Measurements from ENCODE around the gene KIFC3. TPM values are rescaled to one million over a fixed set of nuclear protein-coding genes. Genes with fewer than 3 reads are reported as not detected.

The KIFC3 gene
- total and polyA plus RNA-seq, 2 of the 13 experiments (the other 11 are each of a cell fraction or from before 2014, with no cell fraction given): 42.1 to 45.3 TPM

GRCh38 chr16:57781741-57782606 lies 20.3 kb downstream of the KIFC3 start (continued):
- peak; percentile 75 for TF ChIP-seq NR2F6 (IDR thresholded peaks at IDR 0.05)
- TF ChIP-seq NR2F6 (CRISPR knock-in tag; IDR thresholded peaks at IDR 0.05): peak; percentile 86
- peak; percentile 67 for TF ChIP-seq BHLHE40 (IDR thresholded peaks at IDR 0.05; ENCODE audit: low read length)
- no peak for TF ChIP-seq NFRKB (IDR thresholded peaks at IDR 0.05)
- TF ChIP-seq, protein P1, sequence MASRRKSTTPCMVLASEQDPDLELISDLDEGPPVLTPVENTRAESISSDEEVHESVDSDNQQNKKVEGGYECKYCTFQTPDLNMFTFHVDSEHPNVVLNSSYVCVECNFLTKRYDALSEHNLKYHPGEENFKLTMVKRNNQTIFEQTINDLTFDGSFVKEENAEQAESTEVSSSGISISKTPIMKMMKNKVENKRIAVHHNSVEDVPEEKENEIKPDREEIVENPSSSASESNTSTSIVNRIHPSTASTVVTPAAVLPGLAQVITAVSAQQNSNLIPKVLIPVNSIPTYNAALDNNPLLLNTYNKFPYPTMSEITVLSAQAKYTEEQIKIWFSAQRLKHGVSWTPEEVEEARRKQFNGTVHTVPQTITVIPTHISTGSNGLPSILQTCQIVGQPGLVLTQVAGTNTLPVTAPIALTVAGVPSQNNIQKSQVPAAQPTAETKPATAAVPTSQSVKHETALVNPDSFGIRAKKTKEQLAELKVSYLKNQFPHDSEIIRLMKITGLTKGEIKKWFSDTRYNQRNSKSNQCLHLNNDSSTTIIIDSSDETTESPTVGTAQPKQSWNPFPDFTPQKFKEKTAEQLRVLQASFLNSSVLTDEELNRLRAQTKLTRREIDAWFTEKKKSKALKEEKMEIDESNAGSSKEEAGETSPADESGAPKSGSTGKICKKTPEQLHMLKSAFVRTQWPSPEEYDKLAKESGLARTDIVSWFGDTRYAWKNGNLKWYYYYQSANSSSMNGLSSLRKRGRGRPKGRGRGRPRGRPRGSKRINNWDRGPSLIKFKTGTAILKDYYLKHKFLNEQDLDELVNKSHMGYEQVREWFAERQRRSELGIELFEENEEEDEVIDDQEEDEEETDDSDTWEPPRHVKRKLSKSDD (CRISPR knock-in tag; IDR thresholded peaks at IDR 0.05; ENCODE audit: low read depth): peak; percentile 82
- no peak for TF ChIP-seq NFATC3 (CRISPR knock-in tag; IDR thresholded peaks at IDR 0.05)
- TF ChIP-seq, protein P2, sequence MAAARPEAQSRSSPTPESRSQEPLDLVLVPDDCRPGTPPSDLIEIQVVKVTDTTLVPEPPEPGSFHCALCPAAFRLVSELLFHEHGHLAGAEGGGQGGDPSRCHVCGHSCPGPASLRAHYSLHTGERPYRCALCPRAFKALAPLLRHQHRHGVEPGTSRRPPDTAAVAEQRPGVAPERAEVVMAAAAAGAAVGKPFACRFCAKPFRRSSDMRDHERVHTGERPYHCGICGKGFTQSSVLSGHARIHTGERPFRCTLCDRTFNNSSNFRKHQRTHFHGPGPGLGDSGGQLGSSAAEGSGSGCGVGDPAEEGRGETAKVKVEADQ (CRISPR knock-in tag; IDR thresholded peaks at IDR 0.05; ENCODE audit: borderline replicate concordance): peak; percentile 100
- TF ChIP-seq, protein P3, sequence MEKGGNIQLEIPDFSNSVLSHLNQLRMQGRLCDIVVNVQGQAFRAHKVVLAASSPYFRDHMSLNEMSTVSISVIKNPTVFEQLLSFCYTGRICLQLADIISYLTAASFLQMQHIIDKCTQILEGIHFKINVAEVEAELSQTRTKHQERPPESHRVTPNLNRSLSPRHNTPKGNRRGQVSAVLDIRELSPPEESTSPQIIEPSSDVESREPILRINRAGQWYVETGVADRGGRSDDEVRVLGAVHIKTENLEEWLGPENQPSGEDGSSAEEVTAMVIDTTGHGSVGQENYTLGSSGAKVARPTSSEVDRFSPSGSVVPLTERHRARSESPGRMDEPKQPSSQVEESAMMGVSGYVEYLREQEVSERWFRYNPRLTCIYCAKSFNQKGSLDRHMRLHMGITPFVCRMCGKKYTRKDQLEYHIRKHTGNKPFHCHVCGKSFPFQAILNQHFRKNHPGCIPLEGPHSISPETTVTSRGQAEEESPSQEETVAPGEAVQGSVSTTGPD (CRISPR knock-in tag; IDR thresholded peaks at IDR 0.05): no peak
- no peak for TF ChIP-seq ZMAT3 (CRISPR knock-in tag; conservative IDR thresholded peaks at IDR 0.05)
- peak; percentile 52; the same call in 1 of the 2 replicates for TF ChIP-seq KAT8 (CRISPR knock-in tag; IDR thresholded peaks at IDR 0.05)
- TF ChIP-seq HOXA5 (CRISPR knock-in tag; IDR thresholded peaks at IDR 0.05): no peak; the same call in 1 of the 2 replicates
- TF ChIP-seq, protein P4, sequence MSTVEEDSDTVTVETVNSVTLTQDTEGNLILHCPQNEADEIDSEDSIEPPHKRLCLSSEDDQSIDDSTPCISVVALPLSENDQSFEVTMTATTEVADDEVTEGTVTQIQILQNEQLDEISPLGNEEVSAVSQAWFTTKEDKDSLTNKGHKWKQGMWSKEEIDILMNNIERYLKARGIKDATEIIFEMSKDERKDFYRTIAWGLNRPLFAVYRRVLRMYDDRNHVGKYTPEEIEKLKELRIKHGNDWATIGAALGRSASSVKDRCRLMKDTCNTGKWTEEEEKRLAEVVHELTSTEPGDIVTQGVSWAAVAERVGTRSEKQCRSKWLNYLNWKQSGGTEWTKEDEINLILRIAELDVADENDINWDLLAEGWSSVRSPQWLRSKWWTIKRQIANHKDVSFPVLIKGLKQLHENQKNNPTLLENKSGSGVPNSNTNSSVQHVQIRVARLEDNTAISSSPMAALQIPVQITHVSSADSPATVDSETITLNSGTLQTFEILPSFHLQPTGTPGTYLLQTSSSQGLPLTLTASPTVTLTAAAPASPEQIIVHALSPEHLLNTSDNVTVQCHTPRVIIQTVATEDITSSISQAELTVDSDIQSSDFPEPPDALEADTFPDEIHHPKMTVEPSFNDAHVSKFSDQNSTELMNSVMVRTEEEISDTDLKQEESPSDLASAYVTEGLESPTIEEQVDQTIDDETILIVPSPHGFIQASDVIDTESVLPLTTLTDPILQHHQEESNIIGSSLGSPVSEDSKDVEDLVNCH (CRISPR knock-in tag; IDR thresholded peaks at IDR 0.05): no peak
- no peak; the same call in 1 of the 2 replicates for TF ChIP-seq SNAPC5 (CRISPR knock-in tag; IDR thresholded peaks at IDR 0.05; ENCODE audit: borderline replicate concordance)
- TF ChIP-seq NFKBIZ (CRISPR knock-in tag; IDR thresholded peaks at IDR 0.05): 0 out of 2 replicates have a peak, but pooled peaks have one; percentile 65
- no peak for TF ChIP-seq ZNF18 (CRISPR knock-in tag; IDR thresholded peaks at IDR 0.05; ENCODE audit: insufficient replicate concordance)
- peak; percentile 88 for TF ChIP-seq SPEN (CRISPR knock-in tag; IDR thresholded peaks at IDR 0.05; ENCODE audit: low read depth)
- TF ChIP-seq, protein P5, sequence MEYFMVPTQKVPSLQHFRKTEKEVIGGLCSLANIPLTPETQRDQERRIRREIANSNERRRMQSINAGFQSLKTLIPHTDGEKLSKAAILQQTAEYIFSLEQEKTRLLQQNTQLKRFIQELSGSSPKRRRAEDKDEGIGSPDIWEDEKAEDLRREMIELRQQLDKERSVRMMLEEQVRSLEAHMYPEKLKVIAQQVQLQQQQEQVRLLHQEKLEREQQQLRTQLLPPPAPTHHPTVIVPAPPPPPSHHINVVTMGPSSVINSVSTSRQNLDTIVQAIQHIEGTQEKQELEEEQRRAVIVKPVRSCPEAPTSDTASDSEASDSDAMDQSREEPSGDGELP (IDR thresholded peaks at IDR 0.05; ENCODE audit: borderline replicate concordance, low read depth): no peak; the same call in 1 of the 2 replicates
- no peak for TF ChIP-seq NONO (IDR thresholded peaks at IDR 0.05)
- no peak; the same call in 1 of the 2 replicates for TF ChIP-seq NONO (CRISPR knock-in tag; conservative IDR thresholded peaks at IDR 0.05)

Data from HepG2 (cell line).